Neural cell (in vitro differentiated cells): ENCODE results near the gene BPIFB1. TPM values are rescaled to one million over a fixed set of nuclear protein-coding genes. Genes with fewer than 3 reads are reported as not detected.

ENCODE experiments used
- H2AFZ ChIP-seq: fragments of 200-600, 300-800 bp; sonication (generic), shearing (Covaris generic); 2 replicates; pipeline ENCODE4 v1.6.0; 2014; ENCODE audit warnings: low read depth, mild to moderate bottlenecking, antibody characterized with exemption, low read length, moderate library complexity
- H3F3A ChIP-seq: fragments of 200-600 bp; shearing (Covaris generic); 2 replicates; pipeline ENCODE4 v1.6.1; 2016; ENCODE audit warnings: mild to moderate bottlenecking, moderate library complexity, mixed read lengths, antibody characterized with exemption, low read length; ENCODE audit not compliant: insufficient read depth, poor library complexity, severe bottlenecking
- H3K27ac ChIP-seq: fragments of 200-600, 300-800 bp; sonication (generic), shearing (Covaris generic); 2 replicates; pipeline ENCODE4 v1.5.1; 2014; ENCODE audit warnings: mild to moderate bottlenecking, low read length, moderate library complexity
- H3K27me3 ChIP-seq: fragments of 300-800, 200-600 bp; sonication (generic), shearing (Covaris generic); 2 replicates; pipeline ENCODE4 v1.6.0; 2014; ENCODE audit warnings: mild to moderate bottlenecking, low read depth, low read length, moderate library complexity; ENCODE audit not compliant: insufficient read depth
- H3K36me3 ChIP-seq: fragments of 300-800, 200-600 bp; sonication (generic), shearing (Covaris generic); 2 replicates; pipeline ENCODE4 v1.5.1; 2014; ENCODE audit warnings: mild to moderate bottlenecking, antibody characterized with exemption, low read length, moderate library complexity; ENCODE audit not compliant: insufficient read depth
- H3K4me2 ChIP-seq: fragments of 300-800, 200-600 bp; sonication (generic), shearing (Covaris generic); 2 replicates; pipeline ENCODE4 v1.6.0; 2014; ENCODE audit warnings: mild to moderate bottlenecking, low read length
- H3K4me3 ChIP-seq: fragments of 300-800, 200-600 bp; sonication (generic), shearing (Covaris generic); 2 replicates; pipeline ENCODE4 v1.5.1; 2014; ENCODE audit warnings: mild to moderate bottlenecking, low read length, moderate library complexity
- H3K79me2 ChIP-seq: fragments of 200-600 bp; shearing (Covaris generic); replicated peaks from 2 replicates; pipeline ENCODE4 v1.6.0; 2014; ENCODE audit warnings: mild to moderate bottlenecking, low read length, moderate library complexity; ENCODE audit not compliant: insufficient read depth
- H3K9ac ChIP-seq: fragments of 300-800, 200-600 bp; sonication (generic), shearing (Covaris generic); 2 replicates; pipeline ENCODE4 v1.6.1; 2016; ENCODE audit warnings: mild to moderate bottlenecking, low read length, mixed read lengths
- H3K9me2 ChIP-seq: fragments of 200-600 bp; shearing (Covaris generic); 2 replicates; pipeline ENCODE4 v1.6.1; 2016; ENCODE audit warnings: mild to moderate bottlenecking, low read length, mixed read lengths; ENCODE audit not compliant: insufficient read depth
- H3K9me3 ChIP-seq: fragments of 200-600, 300-800 bp; sonication (generic), shearing (Covaris generic); 2 replicates; pipeline ENCODE4 v1.6.1; 2016; ENCODE audit warnings: mild to moderate bottlenecking, mixed run types, low read length, moderate library complexity, mixed read lengths
- H4K20me1 ChIP-seq: fragments of 200-600 bp; shearing (Covaris generic); 2 replicates; pipeline ENCODE4 v1.6.1; 2016; ENCODE audit warnings: mild to moderate bottlenecking, mixed run types; ENCODE audit not compliant: insufficient read depth
- EP300 ChIP-seq: fragments of 450-650 bp; conservative IDR thresholded peaks from 2 replicates; pipeline ENCODE4 v1.6.1; 2014; ENCODE audit warnings: antibody characterized with exemption, mild to moderate bottlenecking, moderate library complexity; ENCODE audit not compliant: poor library complexity, severe bottlenecking
- EZH2 ChIP-seq: fragments of 200-600, 300-800 bp; shearing (Covaris generic), sonication (generic); IDR thresholded peaks from 2 replicates; pipeline ENCODE4 v1.6.1; 2014; ENCODE audit warnings: antibody characterized with exemption, low read length, borderline replicate concordance, mild to moderate bottlenecking; ENCODE audit not compliant: insufficient read depth, poor library complexity, severe bottlenecking
- MXI1 ChIP-seq: fragments of 450-650 bp; conservative IDR thresholded peaks from 2 replicates; pipeline ENCODE4 v1.6.1; 2014; ENCODE audit warnings: antibody characterized with exemption, mild to moderate bottlenecking; ENCODE audit not compliant: poor library complexity, severe bottlenecking
- POLR2AphosphoS5 ChIP-seq: IDR thresholded peaks from 2 replicates; pipeline ENCODE4 v1.6.1; 2012
- RAD21 ChIP-seq: fragments of 450-650 bp; conservative IDR thresholded peaks from 2 replicates; pipeline ENCODE4 v1.6.1; 2014; ENCODE audit warnings: antibody characterized with exemption, mild to moderate bottlenecking, moderate library complexity
- SMC3 ChIP-seq: fragments of 450-650 bp; conservative IDR thresholded peaks from 2 replicates; pipeline ENCODE4 v1.6.1; 2014; ENCODE audit warnings: antibody characterized with exemption, mild to moderate bottlenecking, moderate library complexity; ENCODE audit not compliant: poor library complexity
- TAF1 ChIP-seq: IDR thresholded peaks from 2 replicates; pipeline ENCODE4 v1.6.1; 2012; ENCODE audit warnings: low read depth
- polyA plus RNA-seq: library from polyadenylated mRNA; depleted of rRNA; stranded (reverse); fragments of >200 nt; gene quantifications from 2 replicates; pipeline ENCODE4 v1.2.3, GENCODE V29; 2014
- TF ChIP-seq, protein P1 (sequence below): fragments of 450-650 bp; IDR thresholded peaks from 2 replicates; pipeline ENCODE4 v1.5.1; 2014; ENCODE audit warnings: antibody characterized with exemption, mild to moderate bottlenecking, moderate library complexity; ENCODE audit not compliant: poor library complexity, severe bottlenecking
- TF ChIP-seq, protein P2 (sequence below): IDR thresholded peaks from 2 replicates; pipeline ENCODE4 v1.6.1; 2012; ENCODE audit warnings: borderline replicate concordance

BPIFB1 gene
- polyA plus RNA-seq, 1 donor from 2014 or later: not detected

DNA sequence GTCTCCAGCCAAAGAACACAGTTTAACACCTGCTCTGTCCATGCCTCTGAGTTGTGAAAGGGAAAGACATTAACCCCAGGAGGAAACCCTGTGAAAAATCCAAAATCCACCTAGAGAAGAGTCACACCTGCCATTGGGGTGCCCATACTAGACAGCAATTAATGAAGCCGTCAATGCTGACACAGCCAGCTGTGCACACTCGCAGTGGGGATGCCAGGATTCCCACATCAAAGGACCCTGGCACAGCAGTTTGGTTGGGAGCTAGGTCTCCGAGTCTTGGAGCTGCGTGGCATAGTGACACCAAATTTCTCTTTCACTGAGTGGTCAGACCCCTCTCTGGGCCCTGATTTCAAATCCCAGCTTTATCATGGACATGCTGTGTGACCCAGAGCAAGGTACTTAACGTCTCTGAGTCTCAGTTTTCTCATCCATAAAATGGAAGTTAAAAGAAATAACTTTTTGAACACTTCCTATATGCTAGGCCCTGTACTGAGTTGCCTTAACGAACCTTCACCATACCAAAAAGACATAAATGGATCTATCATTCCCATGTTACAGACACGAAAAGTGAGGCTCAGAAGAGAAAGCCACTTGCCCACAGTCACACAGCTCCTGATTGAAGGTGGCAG is 30.8 kb downstream of the BPIFB1 start:
- H4K20me1 ChIP-seq: no peaks in the 10 kb centered on the region
- H3F3A ChIP-seq: no peaks in the 10 kb centered on the region
- no peak overlapping the region for H3K4me3 ChIP-seq
- H3K36me3 ChIP-seq: no peaks in the 10 kb centered on the region
- TF ChIP-seq POLR2AphosphoS5: no peak
- TF ChIP-seq, protein P1, sequence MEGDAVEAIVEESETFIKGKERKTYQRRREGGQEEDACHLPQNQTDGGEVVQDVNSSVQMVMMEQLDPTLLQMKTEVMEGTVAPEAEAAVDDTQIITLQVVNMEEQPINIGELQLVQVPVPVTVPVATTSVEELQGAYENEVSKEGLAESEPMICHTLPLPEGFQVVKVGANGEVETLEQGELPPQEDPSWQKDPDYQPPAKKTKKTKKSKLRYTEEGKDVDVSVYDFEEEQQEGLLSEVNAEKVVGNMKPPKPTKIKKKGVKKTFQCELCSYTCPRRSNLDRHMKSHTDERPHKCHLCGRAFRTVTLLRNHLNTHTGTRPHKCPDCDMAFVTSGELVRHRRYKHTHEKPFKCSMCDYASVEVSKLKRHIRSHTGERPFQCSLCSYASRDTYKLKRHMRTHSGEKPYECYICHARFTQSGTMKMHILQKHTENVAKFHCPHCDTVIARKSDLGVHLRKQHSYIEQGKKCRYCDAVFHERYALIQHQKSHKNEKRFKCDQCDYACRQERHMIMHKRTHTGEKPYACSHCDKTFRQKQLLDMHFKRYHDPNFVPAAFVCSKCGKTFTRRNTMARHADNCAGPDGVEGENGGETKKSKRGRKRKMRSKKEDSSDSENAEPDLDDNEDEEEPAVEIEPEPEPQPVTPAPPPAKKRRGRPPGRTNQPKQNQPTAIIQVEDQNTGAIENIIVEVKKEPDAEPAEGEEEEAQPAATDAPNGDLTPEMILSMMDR: no peak
- TF ChIP-seq TAF1: no peak
- TF ChIP-seq SMC3: no peak
- TF ChIP-seq EP300: no peak
- TF ChIP-seq MXI1: no peak
- TF ChIP-seq, protein P2, sequence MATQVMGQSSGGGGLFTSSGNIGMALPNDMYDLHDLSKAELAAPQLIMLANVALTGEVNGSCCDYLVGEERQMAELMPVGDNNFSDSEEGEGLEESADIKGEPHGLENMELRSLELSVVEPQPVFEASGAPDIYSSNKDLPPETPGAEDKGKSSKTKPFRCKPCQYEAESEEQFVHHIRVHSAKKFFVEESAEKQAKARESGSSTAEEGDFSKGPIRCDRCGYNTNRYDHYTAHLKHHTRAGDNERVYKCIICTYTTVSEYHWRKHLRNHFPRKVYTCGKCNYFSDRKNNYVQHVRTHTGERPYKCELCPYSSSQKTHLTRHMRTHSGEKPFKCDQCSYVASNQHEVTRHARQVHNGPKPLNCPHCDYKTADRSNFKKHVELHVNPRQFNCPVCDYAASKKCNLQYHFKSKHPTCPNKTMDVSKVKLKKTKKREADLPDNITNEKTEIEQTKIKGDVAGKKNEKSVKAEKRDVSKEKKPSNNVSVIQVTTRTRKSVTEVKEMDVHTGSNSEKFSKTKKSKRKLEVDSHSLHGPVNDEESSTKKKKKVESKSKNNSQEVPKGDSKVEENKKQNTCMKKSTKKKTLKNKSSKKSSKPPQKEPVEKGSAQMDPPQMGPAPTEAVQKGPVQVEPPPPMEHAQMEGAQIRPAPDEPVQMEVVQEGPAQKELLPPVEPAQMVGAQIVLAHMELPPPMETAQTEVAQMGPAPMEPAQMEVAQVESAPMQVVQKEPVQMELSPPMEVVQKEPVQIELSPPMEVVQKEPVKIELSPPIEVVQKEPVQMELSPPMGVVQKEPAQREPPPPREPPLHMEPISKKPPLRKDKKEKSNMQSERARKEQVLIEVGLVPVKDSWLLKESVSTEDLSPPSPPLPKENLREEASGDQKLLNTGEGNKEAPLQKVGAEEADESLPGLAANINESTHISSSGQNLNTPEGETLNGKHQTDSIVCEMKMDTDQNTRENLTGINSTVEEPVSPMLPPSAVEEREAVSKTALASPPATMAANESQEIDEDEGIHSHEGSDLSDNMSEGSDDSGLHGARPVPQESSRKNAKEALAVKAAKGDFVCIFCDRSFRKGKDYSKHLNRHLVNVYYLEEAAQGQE: no peak
- no peak for TF ChIP-seq EZH2
- TF ChIP-seq RAD21: no peak
- no peaks in the 10 kb centered on the region for H3K27me3 ChIP-seq
- no peak overlapping the region for H3K27ac ChIP-seq
- no peak overlapping the region for H3K9ac ChIP-seq
- no peaks in the 10 kb centered on the region for H3K79me2 ChIP-seq
- no peak overlapping the region for H2AFZ ChIP-seq
- H3K4me2 ChIP-seq: no peak overlapping the region
- no peaks in the 10 kb centered on the region for H3K9me2 ChIP-seq
- no peaks in the 10 kb centered on the region for H3K9me3 ChIP-seq

DNA sequence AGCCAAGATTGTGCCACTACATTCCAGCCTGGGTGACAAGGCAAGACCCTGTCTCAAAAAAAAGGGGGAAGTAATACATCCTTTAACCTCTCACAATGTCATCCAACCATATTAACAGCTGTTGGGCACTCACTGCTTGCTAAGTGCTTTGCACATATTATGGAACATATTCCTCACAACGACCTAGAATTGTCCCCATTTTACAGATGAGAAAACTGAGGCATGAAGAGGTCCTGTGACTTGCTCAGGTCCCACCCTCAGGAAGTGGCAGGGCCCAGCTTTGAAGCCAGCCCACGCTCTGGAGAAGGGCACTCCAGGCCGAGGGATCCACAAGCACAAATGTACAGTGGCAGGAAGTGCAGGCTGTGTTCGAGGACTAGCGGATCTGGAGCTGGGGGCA is 33.3 kb downstream of the BPIFB1 start:
- Histone ChIP-seq H3K79me2 (no peaks in the 10 kb centered on the region), H4K20me1 (no peaks in the 10 kb centered on the region), H3F3A (no peaks in the 10 kb centered on the region), H3K4me3 (no peak overlapping the region), H2AFZ (no peak overlapping the region), H3K9me3 (no peaks in the 10 kb centered on the region), H3K9me2 (no peaks in the 10 kb centered on the region), H3K27me3 (no peaks in the 10 kb centered on the region), H3K9ac (no peak overlapping the region), H3K4me2 (no peak overlapping the region), H3K36me3 (no peaks in the 10 kb centered on the region), H3K27ac (no peak overlapping the region)
- TF ChIP-seq EP300 (no peak), MXI1 (no peak), TAF1 (no peak), RAD21 (no peak), EZH2 (no peak), POLR2AphosphoS5 (no peak), SMC3 (no peak)
- TF ChIP-seq, protein P1: no peak
- TF ChIP-seq, protein P2: no peak
